ENCODE measurements around the gene IQCH.

DNA sequence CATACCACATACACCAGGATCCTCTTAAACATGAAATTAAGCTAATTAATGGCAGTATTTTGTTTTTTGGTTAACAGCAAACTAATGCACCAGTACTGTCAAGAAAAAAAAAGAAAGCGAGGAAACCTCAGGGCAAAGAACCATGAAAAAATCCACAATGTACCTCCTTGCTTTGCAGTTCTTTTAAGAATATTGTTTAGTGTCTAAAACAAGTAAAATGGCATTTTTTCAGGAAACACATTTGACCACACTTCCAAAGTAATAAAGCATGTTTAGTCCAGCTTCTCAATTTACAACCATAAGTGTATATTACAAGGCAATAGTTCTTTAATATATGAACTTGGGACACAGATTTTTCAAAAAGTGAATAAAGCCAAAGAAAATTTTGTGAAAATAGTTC lies 26.7 kb upstream of the IQCH start:
- no peak for TF ChIP-seq POLR2AphosphoS5 (IDR thresholded peaks at IDR 0.05)
- TF ChIP-seq, protein P1, sequence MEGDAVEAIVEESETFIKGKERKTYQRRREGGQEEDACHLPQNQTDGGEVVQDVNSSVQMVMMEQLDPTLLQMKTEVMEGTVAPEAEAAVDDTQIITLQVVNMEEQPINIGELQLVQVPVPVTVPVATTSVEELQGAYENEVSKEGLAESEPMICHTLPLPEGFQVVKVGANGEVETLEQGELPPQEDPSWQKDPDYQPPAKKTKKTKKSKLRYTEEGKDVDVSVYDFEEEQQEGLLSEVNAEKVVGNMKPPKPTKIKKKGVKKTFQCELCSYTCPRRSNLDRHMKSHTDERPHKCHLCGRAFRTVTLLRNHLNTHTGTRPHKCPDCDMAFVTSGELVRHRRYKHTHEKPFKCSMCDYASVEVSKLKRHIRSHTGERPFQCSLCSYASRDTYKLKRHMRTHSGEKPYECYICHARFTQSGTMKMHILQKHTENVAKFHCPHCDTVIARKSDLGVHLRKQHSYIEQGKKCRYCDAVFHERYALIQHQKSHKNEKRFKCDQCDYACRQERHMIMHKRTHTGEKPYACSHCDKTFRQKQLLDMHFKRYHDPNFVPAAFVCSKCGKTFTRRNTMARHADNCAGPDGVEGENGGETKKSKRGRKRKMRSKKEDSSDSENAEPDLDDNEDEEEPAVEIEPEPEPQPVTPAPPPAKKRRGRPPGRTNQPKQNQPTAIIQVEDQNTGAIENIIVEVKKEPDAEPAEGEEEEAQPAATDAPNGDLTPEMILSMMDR (IDR thresholded peaks at IDR 0.05) = no peak
- TF ChIP-seq POLR2A (IDR thresholded peaks at IDR 0.05) = no peak
- no peak for TF ChIP-seq EP300 (IDR thresholded peaks at IDR 0.05; ENCODE audit: low read depth)

Measured in transverse colon (tissue), 4 donors.